K562 treated with DMSO at 1 percent for 48 hours (cell line): Measurements from ENCODE around the gene WFDC5. TPM values are rescaled to one million over a fixed set of nuclear protein-coding genes. Genes with fewer than 3 reads are reported as not detected.

Experiments used
- total RNA-seq: library from RNA; unstranded; fragments of 300-600 nt; gene quantifications from 2 replicates; pipeline ENCODE4 v1.2.3, GENCODE V29; 2022; ENCODE audit warnings: low replicate concordance; ENCODE audit errors: extremely low read depth

The WFDC5 gene, protein sequence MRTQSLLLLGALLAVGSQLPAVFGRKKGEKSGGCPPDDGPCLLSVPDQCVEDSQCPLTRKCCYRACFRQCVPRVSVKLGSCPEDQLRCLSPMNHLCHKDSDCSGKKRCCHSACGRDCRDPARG
- not detected in 2 replicates for total RNA-seq

DNA sequence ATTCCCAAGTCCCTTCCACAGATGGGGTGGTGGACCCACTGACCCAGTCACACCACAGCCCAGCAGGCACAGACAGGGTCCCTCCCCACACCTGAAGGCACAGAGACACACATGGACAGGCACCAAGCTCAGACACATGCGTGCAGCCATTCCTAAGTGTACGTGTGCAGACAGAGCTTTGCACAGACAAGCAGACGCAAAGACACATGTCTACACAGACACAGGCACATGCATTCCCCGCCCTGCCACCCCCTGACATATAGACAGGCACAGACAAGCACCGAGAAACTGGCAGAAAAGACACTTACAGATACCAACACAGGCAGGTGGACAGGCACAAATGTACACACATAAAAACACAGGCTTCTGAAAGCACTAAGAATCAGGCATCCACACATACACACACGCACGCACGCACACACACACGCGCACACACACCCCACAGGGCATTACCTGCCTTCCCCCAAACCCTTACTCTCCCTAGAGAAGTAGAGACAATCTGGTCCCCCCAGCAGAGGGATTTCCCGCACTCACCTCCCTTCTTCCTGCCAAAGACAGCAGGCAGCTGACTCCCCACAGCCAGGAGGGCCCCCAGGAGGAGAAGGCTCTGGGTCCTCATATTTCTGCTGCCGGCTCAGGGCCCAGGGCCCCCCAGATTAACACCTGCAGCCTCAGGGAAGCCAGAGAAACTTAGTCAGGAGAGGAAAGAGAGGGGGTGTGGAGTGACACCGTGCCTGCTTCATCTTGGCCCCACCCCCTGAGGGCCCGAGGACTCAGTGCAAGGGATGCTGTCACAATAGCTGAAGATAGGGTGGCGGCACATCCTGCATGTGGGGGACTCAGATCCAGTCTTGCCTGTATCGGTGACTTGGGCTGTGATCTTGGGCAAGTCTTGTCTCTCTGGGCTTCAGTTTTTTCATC, at the start of gene WFDC5:
Gene WFDC5, minus strand, starts transcription at position 710 of the 921 bp plus-strand sequence. Its CDS starts 91 bp downstream, at position 619.

GRCh38 chr20:45124365-45124764, 9.4 kb upstream of the WFDC5 start, which contains the start of gene WFDC12:
Gene WFDC12 (minus strand): TSS chr20:45124465. CDS start chr20:45124447, 18 bp downstream.

GRCh38 chr20:45100563-45101245, 14.3 kb downstream of the WFDC5 start, which contains the start of gene KCNS1:
Gene KCNS1 (minus strand): TSS chr20:45101127. CDS start chr20:45099236, 1,891 bp downstream.

Other genes starting within 250 kb of the WFDC5 start
- not detected in 2 replicates for gene YWHAB, start 229.5 kb downstream of the WFDC5 start, total RNA-seq
- gene PABPC1L, start 205.1 kb downstream of the WFDC5 start, total RNA-seq = not detected in 2 replicates
- gene TOMM34, start 154.8 kb downstream of the WFDC5 start, total RNA-seq = not detected in 2 replicates
- not detected in 2 replicates for gene STK4, start 148.7 kb downstream of the WFDC5 start, total RNA-seq
- not detected in 2 replicates for gene KCNS1, start 14.0 kb downstream of the WFDC5 start, total RNA-seq
- gene WFDC12, start 9.3 kb upstream of the WFDC5 start, total RNA-seq = not detected in 2 replicates
- not detected in 2 replicates for gene PI3, start 59.7 kb upstream of the WFDC5 start, total RNA-seq
- gene SEMG1, start 91.9 kb upstream of the WFDC5 start, total RNA-seq = not detected in 2 replicates
- gene SEMG2, start 106.2 kb upstream of the WFDC5 start, total RNA-seq = not detected in 2 replicates
- not detected in 2 replicates for gene SLPI, start 139.4 kb upstream of the WFDC5 start, total RNA-seq
- not detected in 2 replicates for gene RBPJL, start 191.7 kb upstream of the WFDC5 start, total RNA-seq
- not detected in 2 replicates for gene MATN4, start 193.1 kb upstream of the WFDC5 start, total RNA-seq
- not detected in 2 replicates for gene SDC4, start 233.2 kb upstream of the WFDC5 start, total RNA-seq
- not detected in 2 replicates for gene SYS1, start 248.0 kb upstream of the WFDC5 start, total RNA-seq